ENCODE data around the gene ATP9A. TPM values are rescaled to one million over a fixed set of nuclear protein-coding genes. Genes with fewer than 3 reads are reported as not detected.

Gene ATP9A
- total RNA-seq, 4 donors from 2014 or later = 36.1 to 47.4 (median 38.1) TPM

GRCh38 chr20:51735728-51736600 is 32.2 kb downstream of the ATP9A start:
- Histone ChIP-seq H3K9me3 (no peaks in the 10 kb centered on the region), H3K27ac (no peak overlapping the region), H3K4me1 (peaks cover 0 to 34% (median 3%) of the 10 kb centered on the region in 4 donors), H3K27me3 (no peaks in the 10 kb centered on the region), H3K36me3 (no peaks in the 10 kb centered on the region), H3K4me3 (no peak overlapping the region)
- 70% methylated on average over 11 of the region's 11 CpGs for WGBS, 2 donors
- no peak for DNase-seq (ENCODE audit: low spot score in 2 of 2)
- TF ChIP-seq EP300 (IDR thresholded peaks at IDR 0.05) (no peak), CTCF (IDR thresholded peaks at IDR 0.05) (no peak), POLR2A (IDR thresholded peaks at IDR 0.05) (no peak)

GRCh38 chr20:51734876-51735720 is 33.1 kb downstream of the ATP9A start:
- Histone ChIP-seq H3K9me3 (no peaks in the 10 kb centered on the region), H3K27ac (no peak overlapping the region), H3K4me3 (no peak overlapping the region), H3K27me3 (no peaks in the 10 kb centered on the region), H3K4me1 (peaks cover 0 to 34% (median 3%) of the 10 kb centered on the region in 4 donors), H3K36me3 (no peaks in the 10 kb centered on the region)
- TF ChIP-seq POLR2A (IDR thresholded peaks at IDR 0.05) (no peak), CTCF (IDR thresholded peaks at IDR 0.05) (no peak), EP300 (IDR thresholded peaks at IDR 0.05) (no peak)
- whole genome bisulfite sequencing, 2 donors = 55 to 57% methylated on average over 13 of the region's 13 CpGs
- DNase-seq (ENCODE audit: low spot score in 2 of 2) = no peak

GRCh38 chr20:51733070-51733469 is 35.1 kb downstream of the ATP9A start:
- 80 to 90% methylated on average over 3 of the region's 3 CpGs for WGBS, 2 donors
- H3K4me3 ChIP-seq = no peak overlapping the region

GRCh38 chr20:51732096-51732791 is 35.9 kb downstream of the ATP9A start:
- 56% methylated on average over 11 to 12 of the region's 12 CpGs for WGBS, 2 donors
- Histone ChIP-seq H3K4me3 (no peak overlapping the region), H3K27ac (peak overlapping the region in 3 of 4 donors; percentile 10 to 69 (median 11)), H3K36me3 (no peaks in the 10 kb centered on the region), H3K4me1 (peaks cover 0 to 34% (median 3%) of the 10 kb centered on the region in 4 donors), H3K9me3 (no peaks in the 10 kb centered on the region), H3K27me3 (no peaks in the 10 kb centered on the region)
- peak in 1 of 2 donors; percentile 11 for DNase-seq (ENCODE audit: low spot score in 2 of 2)
- TF ChIP-seq EP300 (IDR thresholded peaks at IDR 0.05) (no peak), POLR2A (IDR thresholded peaks at IDR 0.05) (no peak), CTCF (IDR thresholded peaks at IDR 0.05) (no peak)

More at GRCh38 chr20:51733070-51733469, 35.1 kb downstream of the ATP9A start:
- no peaks in the 10 kb centered on the region for H3K36me3 ChIP-seq
- H3K27me3 ChIP-seq = no peaks in the 10 kb centered on the region
- TF ChIP-seq CTCF (IDR thresholded peaks at IDR 0.05) (no peak), POLR2A (IDR thresholded peaks at IDR 0.05) (no peak), EP300 (IDR thresholded peaks at IDR 0.05) (no peak)
- no peaks in the 10 kb centered on the region for H3K9me3 ChIP-seq
- no peak for DNase-seq (ENCODE audit: low spot score in 2 of 2)
- peaks cover 0 to 34% (median 3%) of the 10 kb centered on the region in 4 donors for H3K4me1 ChIP-seq
- no peak overlapping the region for H3K27ac ChIP-seq

All from tibial nerve (tissue), 4 donors.